Bronchial epithelial cell (primary cell): Measurements from ENCODE around the gene SNTN. TPM values are rescaled to one million over a fixed set of nuclear protein-coding genes. Genes with fewer than 3 reads are reported as not detected.

Experiments used
- DNase-seq: peaks from one replicate; pipeline ENCODE4 v3.0.0-alpha.2; 2010; ENCODE audit warnings: low read depth
- FAIRE-seq: peaks from 2 replicates; lab custom pipeline; 2011; peaks lifted over from hg19 to GRCh38; lab: Jason Lieb, UNC
- H3K27me3 ChIP-seq: 2 replicates; pipeline ENCODE4 v1.5.1; 2011; ENCODE audit warnings: low read length; ENCODE audit not compliant: control insufficient read depth, insufficient read depth
- H3K36me3 ChIP-seq: 2 replicates; pipeline ENCODE4 v1.5.1; 2011; ENCODE audit warnings: low read length; ENCODE audit not compliant: control insufficient read depth, insufficient read depth
- H3K4me3 ChIP-seq: 2 replicates; pipeline ENCODE4 v1.5.1; 2011; ENCODE audit warnings: mild to moderate bottlenecking, low read depth, low read length, control low read depth
- CTCF ChIP-seq: IDR thresholded peaks from 2 replicates; pipeline ENCODE4 v1.5.1; 2011; ENCODE audit warnings: mild to moderate bottlenecking, moderate library complexity, low read length, control low read depth, inconsistent platforms; ENCODE audit not compliant: insufficient read depth, severe bottlenecking
- total RNA-seq: library from RNA; depleted of rRNA; stranded (reverse); fragments of >200 nt; gene quantifications from 2 replicates; pipeline ENCODE4 v1.2.1, GENCODE V29; 2014

Gene SNTN
- total RNA-seq, 1 donor from 2014 or later, result not detected

- DNase-seq (no peak), FAIRE-seq (no peak)
- no peak for TF ChIP-seq CTCF
Measured at GRCh38 chr3:63679186-63679585, 26.7 kb downstream of the SNTN start.

GRCh38 chr3:63684081-63684480, 31.6 kb downstream of the SNTN start:
- FAIRE-seq, result no peak

More at GRCh38 chr3:63679186-63679585, 26.7 kb downstream of the SNTN start:
- no peak overlapping the region for H3K4me3 ChIP-seq
- no peaks in the 10 kb centered on the region for H3K27me3 ChIP-seq
- H3K36me3 ChIP-seq, result no peaks in the 10 kb centered on the region

GRCh38 chr3:63685340-63685739, 32.9 kb downstream of the SNTN start:
- no peak for DNase-seq
- Histone ChIP-seq H3K36me3 (no peaks in the 10 kb centered on the region), H3K4me3 (no peak overlapping the region), H3K27me3 (no peaks in the 10 kb centered on the region)
- no peak for FAIRE-seq
- TF ChIP-seq CTCF, result no peak

More at GRCh38 chr3:63684081-63684480, 31.6 kb downstream of the SNTN start:
- no peak for DNase-seq
- no peak overlapping the region for H3K4me3 ChIP-seq
- no peaks in the 10 kb centered on the region for H3K36me3 ChIP-seq
- no peaks in the 10 kb centered on the region for H3K27me3 ChIP-seq
- no peak for TF ChIP-seq CTCF

- DNase-seq, result no peak
- H3K36me3 ChIP-seq, result no peaks in the 10 kb centered on the region
- FAIRE-seq, result no peak
- TF ChIP-seq CTCF, result no peak
- H3K4me3 ChIP-seq, result no peak overlapping the region
- H3K27me3 ChIP-seq, result no peaks in the 10 kb centered on the region
Measured at GRCh38 chr3:63687278-63688225, 35.1 kb downstream of the SNTN start.

- TF ChIP-seq CTCF, result no peak
- FAIRE-seq, result no peak
- H3K4me3 ChIP-seq, result no peak overlapping the region
- DNase-seq, result no peak
- no peaks in the 10 kb centered on the region for H3K36me3 ChIP-seq
- no peaks in the 10 kb centered on the region for H3K27me3 ChIP-seq
Measured at GRCh38 chr3:63689285-63689684, 36.8 kb downstream of the SNTN start.
